Ecto neural progenitor cell (in vitro differentiated cells): ENCODE results near the gene SPG7.
"Not testable (repeated sequence)": the region's sequence is repeated elsewhere in the genome, so short reads cannot be mapped to it uniquely, and the experiment has no call there.

Experiments used
- DNase-seq: peaks from one replicate; pipeline ENCODE4 v3.0.0-alpha.2; 2018; ENCODE audit warnings: low spot score

Gene SPG7

GRCh38 chr16:89507834-89508590 lies at the start of gene SPG7:
Gene SPG7, plus strand, starts transcription at chr16:89508403. Its CDS starts 15 bp downstream, at chr16:89508418.
- peak; percentile 95 for DNase-seq

- no peak for DNase-seq
Measured at GRCh38 chr16:89458551-89458950, 49.7 kb upstream of the SPG7 start.

DNA sequence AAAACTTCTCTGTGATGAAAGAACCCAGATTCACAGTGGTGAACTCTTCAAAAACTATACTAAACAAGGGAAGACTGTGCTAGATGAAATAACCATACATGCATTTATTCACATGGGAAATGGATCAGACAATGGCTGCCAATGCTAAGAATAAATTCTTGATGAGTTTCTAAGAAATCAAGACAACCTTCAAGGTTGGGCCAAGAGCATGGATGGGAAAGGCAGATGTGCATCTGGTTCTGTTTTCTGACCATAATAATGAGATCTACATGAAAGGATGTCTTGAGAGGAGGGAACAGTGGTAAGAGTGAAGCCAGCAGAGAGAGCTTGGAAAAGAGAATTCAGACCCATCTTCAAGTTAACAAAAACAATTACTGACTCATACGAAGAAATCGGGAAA lies 49.2 kb upstream of the SPG7 start:
- DNase-seq = no peak

DNA sequence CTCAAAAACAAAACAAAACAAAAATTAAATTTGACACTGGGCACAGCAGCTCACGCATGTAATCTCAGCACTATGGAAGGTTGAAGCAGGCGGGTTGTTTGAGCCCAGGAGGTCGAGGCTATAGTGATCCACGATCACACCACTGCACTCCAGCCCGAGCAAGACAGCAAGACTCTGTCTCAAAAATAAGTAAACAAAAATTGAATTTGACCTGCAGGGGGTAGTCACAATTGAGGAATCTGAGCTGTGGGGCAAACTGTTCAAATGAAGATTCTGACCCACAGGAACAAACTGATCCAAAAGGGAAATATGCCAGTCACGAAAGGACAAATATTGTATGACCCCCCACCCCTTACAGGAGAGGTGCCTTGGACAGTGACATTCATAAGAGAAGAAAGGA lies 47.6 kb upstream of the SPG7 start:
- DNase-seq = no peak

DNA sequence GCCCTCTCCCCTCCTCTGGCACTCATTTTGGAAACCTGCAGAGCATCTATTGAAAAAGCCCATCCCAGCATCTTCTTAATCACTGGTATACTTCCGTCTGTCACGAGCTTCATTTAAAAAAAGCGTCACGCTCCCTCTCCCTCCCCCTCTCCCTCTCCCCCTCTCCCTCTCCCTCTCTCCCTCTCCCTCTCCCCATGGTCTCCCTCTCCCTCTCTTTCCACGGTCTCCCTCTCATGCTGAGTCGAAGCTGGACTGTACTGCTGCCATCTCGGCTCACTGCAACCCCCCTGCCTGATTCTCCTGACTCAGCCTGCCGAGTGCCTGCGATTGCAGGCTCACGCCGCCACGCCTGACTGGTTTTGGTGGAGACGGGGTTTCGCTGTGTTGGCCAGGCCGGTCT lies 46.3 kb upstream of the SPG7 start:
- DNase-seq = not testable (repeated sequence)

GRCh38 chr16:89462639-89463038 lies 45.6 kb upstream of the SPG7 start:
- not testable (repeated sequence) for DNase-seq

- DNase-seq = not testable (repeated sequence)
Measured at GRCh38 chr16:89463312-89463711, 44.9 kb upstream of the SPG7 start.

GRCh38 chr16:89466920-89467319 lies 41.3 kb upstream of the SPG7 start:
- no peak for DNase-seq

- DNase-seq = no peak
Measured at GRCh38 chr16:89467382-89467781, 40.8 kb upstream of the SPG7 start.

GRCh38 chr16:89472711-89473075 lies 35.5 kb upstream of the SPG7 start:
- no peak for DNase-seq

- DNase-seq = no peak
Measured at GRCh38 chr16:89473136-89473712, 35.0 kb upstream of the SPG7 start.

GRCh38 chr16:89473791-89474414 lies 34.3 kb upstream of the SPG7 start:
- no peak for DNase-seq

DNA sequence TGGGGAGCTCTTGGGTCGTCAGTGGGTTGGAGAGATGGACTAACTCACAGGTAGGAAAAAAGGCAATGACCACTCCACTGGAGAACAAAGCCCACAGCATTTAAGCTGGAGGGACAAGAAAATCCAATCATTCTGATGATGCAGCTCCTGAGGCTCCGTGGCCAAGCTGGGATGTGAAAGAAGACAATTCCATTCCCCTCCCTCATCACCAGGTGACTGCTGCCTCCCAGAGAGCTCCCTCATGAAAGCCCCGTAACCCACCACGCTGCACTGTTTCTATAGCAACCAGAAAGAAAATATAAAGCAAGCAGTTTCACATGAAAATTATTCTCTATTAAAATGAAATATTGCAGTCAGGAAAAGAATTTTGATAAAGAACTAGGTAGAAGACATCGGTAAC lies 33.1 kb upstream of the SPG7 start:
- DNase-seq = no peak

DNA sequence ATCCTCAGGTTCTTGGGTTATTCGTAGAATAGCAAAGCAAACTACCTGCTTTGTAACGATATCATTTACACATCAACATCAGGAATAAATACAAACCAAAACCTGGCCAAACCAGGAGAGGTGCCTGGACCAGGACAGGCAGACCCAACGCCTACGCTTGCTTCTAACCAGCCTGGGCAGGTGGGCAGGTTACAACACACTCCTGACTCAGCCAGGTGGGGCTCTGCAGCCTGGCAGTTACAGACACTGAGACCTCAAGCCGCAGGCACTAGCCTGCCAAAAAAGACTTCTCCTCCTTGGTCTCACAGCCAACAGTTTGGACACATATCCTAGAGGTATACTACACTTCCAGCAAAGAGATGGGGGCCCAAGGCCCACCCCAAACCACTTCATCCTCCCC lies 31.8 kb upstream of the SPG7 start:
- no peak for DNase-seq

DNA sequence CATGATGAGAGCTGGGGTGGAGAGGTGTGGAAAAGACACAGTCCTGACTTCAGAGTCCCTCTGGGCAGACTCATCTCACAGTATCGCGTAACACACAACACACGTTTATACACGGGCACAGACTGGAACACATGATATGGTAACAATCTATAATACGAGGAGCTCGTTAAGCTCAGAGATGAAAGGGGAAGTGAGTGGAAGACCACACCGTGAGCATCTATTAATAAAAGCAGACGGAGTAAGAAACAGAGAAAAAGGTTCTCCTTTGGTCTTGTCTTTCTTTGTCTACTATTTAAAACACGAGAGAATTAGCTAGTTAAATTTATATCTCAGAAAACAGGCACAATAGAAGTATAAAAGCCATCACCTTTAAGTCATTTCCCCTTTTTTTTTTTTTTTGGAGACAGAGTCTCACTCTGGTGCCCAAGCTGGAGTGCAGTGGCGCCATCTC lies 31.4 kb upstream of the SPG7 start:
- DNase-seq = no peak

GRCh38 chr16:89478576-89479221 lies 29.5 kb upstream of the SPG7 start:
- no peak for DNase-seq

GRCh38 chr16:89481356-89481955 lies 26.7 kb upstream of the SPG7 start:
- no peak for DNase-seq

DNA sequence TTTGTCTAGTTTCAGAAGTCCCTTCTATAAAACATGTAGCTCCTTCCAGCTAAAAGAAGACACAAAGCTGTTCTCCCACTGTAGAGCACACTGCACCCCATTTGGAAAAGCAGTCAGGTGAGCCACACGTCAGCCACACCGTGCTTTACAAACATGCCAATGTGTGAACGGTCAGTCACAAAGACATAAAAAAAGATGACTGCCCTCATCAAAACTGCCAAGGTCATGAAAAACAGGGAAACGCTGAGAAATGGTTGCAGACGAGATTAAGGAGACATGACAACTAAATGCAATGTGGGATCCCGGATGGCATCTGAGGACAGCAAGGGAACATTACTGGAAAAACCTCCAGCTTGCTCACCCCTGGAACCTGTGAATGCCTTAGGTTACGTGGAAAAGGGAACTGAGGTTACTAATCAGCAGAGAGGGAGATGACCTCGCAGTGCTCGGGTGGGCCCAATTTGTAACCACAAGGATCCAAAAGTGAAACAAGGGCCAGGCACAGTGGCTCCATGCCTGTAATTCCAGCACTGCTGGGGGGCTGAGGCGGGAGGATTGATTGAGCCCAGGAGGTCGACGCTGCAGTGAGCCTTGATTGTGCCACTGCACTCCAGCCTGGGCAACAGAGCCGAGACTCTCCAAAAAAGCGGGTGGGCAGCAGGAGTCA lies 25.9 kb upstream of the SPG7 start:
- no peak for DNase-seq

DNA sequence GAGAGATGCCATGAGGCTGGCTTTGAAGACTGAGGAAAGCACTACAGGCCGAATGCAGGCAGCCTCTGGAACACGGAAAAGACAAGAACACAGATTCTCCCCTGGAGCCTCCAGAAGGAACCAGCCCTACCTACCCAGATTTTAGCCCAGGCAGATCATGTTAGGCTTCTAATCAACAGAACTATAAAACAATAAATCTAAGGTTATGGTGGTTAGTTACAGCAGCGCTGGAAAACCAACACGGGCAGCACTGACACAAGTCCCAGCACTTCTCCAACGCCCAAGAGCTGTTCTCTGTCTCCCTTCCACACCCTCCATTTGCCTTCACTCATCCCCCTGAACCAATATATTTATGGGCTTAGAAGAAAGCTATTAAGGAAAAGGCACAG lies 25.4 kb upstream of the SPG7 start:
- DNase-seq = no peak

GRCh38 chr16:89484041-89484501 lies 24.1 kb upstream of the SPG7 start:
- DNase-seq = no peak

DNA sequence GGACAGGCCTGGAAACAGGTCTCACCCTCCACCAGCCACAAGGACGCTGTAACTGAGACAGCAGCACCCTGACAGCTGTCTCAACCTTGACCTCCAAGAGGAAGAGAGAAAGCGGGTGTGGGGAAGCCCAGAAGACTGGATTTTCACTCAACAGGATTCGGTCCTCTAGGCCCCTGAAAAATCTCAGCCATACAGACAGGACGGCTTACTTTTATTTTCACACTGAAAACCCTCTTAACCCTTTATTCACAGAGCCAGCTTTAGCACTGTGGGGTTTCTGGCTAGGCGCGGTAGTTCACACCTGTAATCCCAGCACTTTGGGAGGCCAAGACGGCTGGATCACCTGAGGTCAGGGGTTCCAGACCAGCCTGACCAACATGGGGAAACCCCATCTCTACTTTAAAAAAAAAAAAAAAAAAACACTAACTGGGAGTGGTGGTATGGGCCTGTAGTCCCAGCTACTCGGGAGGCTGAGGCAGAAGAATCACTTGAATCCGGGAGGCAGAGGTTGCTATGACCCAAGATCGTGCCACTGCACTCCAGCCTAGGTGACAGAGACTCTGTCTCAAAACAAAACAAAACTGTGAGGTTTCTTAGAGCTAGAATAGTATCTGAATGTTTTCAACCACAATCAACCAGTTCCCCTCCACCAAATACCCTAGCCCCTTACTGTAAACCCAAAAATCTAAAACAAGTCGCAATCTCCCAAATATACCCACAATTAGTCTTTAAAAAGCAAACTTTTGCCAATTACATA lies 23.1 kb upstream of the SPG7 start:
- DNase-seq = no peak
